Endothelial cell of umbilical vein (primary cell): ENCODE measurements around the gene VSIG10L. TPM values are rescaled to one million over a fixed set of nuclear protein-coding genes. Genes with fewer than 3 reads are reported as not detected.

ENCODE experiments used
- BruUV-seq: library from RNA; stranded (reverse); fragments of 400-500 nt; replicated peaks from 2 replicates; lab custom pipeline; 2021; lab: Mats Ljungman, UMichigan
- CTCF ChIA-PET: fragments of 300-600, 350-600 bp; sonication (Branson Sonifier 250); formaldehyde crosslinking; loops from one replicate; lab custom pipeline; 2021; ENCODE audit warnings: antibody characterized with exemption, inconsistent platforms; lab: Charles Lee
- POLR2A ChIA-PET: fragments of 300-600, 350-600 bp; sonication (Branson Sonifier 250); formaldehyde crosslinking; loops from one replicate; lab custom pipeline; 2021; ENCODE audit warnings: antibody characterized with exemption, inconsistent platforms; lab: Charles Lee
- DNase-seq: peaks from one replicate; pipeline ENCODE4 v3.0.0-alpha.2; 2011; ENCODE audit warnings: low read depth, low spot score
- FAIRE-seq: peaks from 2 replicates; lab custom pipeline; 2011; peaks lifted over from hg19 to GRCh38; lab: Jason Lieb, UNC
- H2AFZ ChIP-seq: 2 replicates; pipeline ENCODE4 v1.6.0; 2012; ENCODE audit warnings: low read depth, low read length, control low read depth, inconsistent platforms
- H3K27ac ChIP-seq: 2 replicates; pipeline ENCODE4 v1.5.1; 2011; ENCODE audit warnings: low read depth, mild to moderate bottlenecking, control low read depth, low read length, moderate library complexity; ENCODE audit not compliant: insufficient read depth
- H3K27me3 ChIP-seq, 2 experiments: 2 replicates each; pipeline versions ENCODE4 v1.6.0 to v1.6.1; 2011; ENCODE audit warnings: low read length in 2 of 2, mixed read lengths in 1 of 2; ENCODE audit not compliant: control insufficient read depth in 2 of 2, insufficient read depth in 2 of 2
- H3K36me3 ChIP-seq, 2 experiments: 2 replicates in 1 of 2; 3 replicates in 1 of 2; pipeline ENCODE4 v1.5.1; 2011; ENCODE audit warnings: low read length in 2 of 2, mild to moderate bottlenecking in 1 of 2, moderate library complexity in 1 of 2; ENCODE audit not compliant: control insufficient read depth in 2 of 2, insufficient read depth in 2 of 2; ENCODE audit errors: extremely low read depth in 1 of 2
- H3K4me1 ChIP-seq: 3 replicates; pipeline ENCODE4 v1.5.1; 2011; ENCODE audit warnings: mild to moderate bottlenecking, low read length; ENCODE audit not compliant: control insufficient read depth, insufficient read depth; ENCODE audit errors: extremely low read depth
- H3K4me2 ChIP-seq: 2 replicates; pipeline ENCODE4 v1.6.1; 2011; ENCODE audit warnings: low read length, control low read depth, mixed read lengths; ENCODE audit not compliant: insufficient read depth
- H3K4me3 ChIP-seq, 3 experiments: fragments of 200-600 bp in 1 of 3; sonication (generic), shearing (Covaris generic) in 1 of 3; replicated peaks in 1 of 3; 2 replicates each; pipeline ENCODE4 v1.5.1; 2011 to 2016; ENCODE audit warnings: control low read depth in 3 of 3, low read length in 3 of 3, mild to moderate bottlenecking in 2 of 3, inconsistent platforms in 1 of 3, low read depth in 1 of 3, moderate library complexity in 1 of 3; ENCODE audit not compliant: insufficient read depth in 1 of 3
- H3K79me2 ChIP-seq: 2 replicates; pipeline ENCODE4 v1.6.0; 2012; ENCODE audit warnings: low read length, inconsistent platforms; ENCODE audit not compliant: control insufficient read depth, insufficient read depth
- H3K9ac ChIP-seq: replicated peaks from 2 replicates; pipeline ENCODE3; 2011; ENCODE audit warnings: low read length, control low read depth; ENCODE audit not compliant: insufficient read depth; ENCODE audit errors: extremely low read depth
- H3K9me1 ChIP-seq: replicated peaks from 3 replicates; pipeline ENCODE4 v1.6.0; 2011; ENCODE audit warnings: mild to moderate bottlenecking, low read length; ENCODE audit not compliant: control insufficient read depth, insufficient read depth; ENCODE audit errors: extremely low read depth
- H3K9me3 ChIP-seq: replicated peaks from 2 replicates; pipeline ENCODE4 v1.5.1; 2012; ENCODE audit warnings: low read length, inconsistent platforms; ENCODE audit not compliant: control insufficient read depth, insufficient read depth
- H4K20me1 ChIP-seq: replicated peaks from 2 replicates; pipeline ENCODE3; 2011; ENCODE audit warnings: mild to moderate bottlenecking, low read length; ENCODE audit not compliant: control insufficient read depth, insufficient read depth; ENCODE audit errors: extremely low read depth
- CTCF ChIP-seq, 2 donors: IDR thresholded peaks; 1 replicate in 1 of 2; 2 replicates in 1 of 2; pipeline ENCODE4 v1.5.1; 2011; ENCODE audit warnings: low read length in 2 of 2, mild to moderate bottlenecking in 2 of 2, moderate library complexity in 2 of 2, control low read depth in 1 of 2, inconsistent platforms in 1 of 2, low read depth in 1 of 2; ENCODE audit not compliant: insufficient read depth in 1 of 2; ENCODE audit errors: extremely low read depth in 1 of 2
- EZH2 ChIP-seq: IDR thresholded peaks from 2 replicates; pipeline ENCODE4 v1.6.1; 2012; ENCODE audit warnings: borderline replicate concordance, low read depth, mild to moderate bottlenecking, moderate library complexity, low read length, inconsistent platforms; ENCODE audit not compliant: severe bottlenecking
- FOS ChIP-seq: IDR thresholded peaks from 2 replicates; pipeline ENCODE4 v1.6.1; 2011; ENCODE audit warnings: mild to moderate bottlenecking, low read length, moderate library complexity, borderline replicate concordance; ENCODE audit not compliant: insufficient read depth
- GATA2 ChIP-seq: IDR thresholded peaks from 2 replicates; pipeline ENCODE4 v1.7.0; 2011; ENCODE audit warnings: low read depth, mild to moderate bottlenecking, moderate library complexity, mixed read lengths, low read length; ENCODE audit not compliant: insufficient read length, insufficient read depth
- JUN ChIP-seq: IDR thresholded peaks from 2 replicates; pipeline ENCODE4 v1.6.1; 2011; ENCODE audit warnings: borderline replicate concordance, low read depth; ENCODE audit not compliant: insufficient read length, insufficient read depth
- MYC ChIP-seq: IDR thresholded peaks from one replicate; pipeline ENCODE4 v1.6.1; 2011; ENCODE audit warnings: mild to moderate bottlenecking, low read depth, low read length
- POLR2A ChIP-seq: IDR thresholded peaks from 2 replicates; pipeline ENCODE4 v1.6.1; 2012; ENCODE audit warnings: low read depth, mild to moderate bottlenecking, control low read depth, low read length
- POLR2AphosphoS5 ChIP-seq: IDR thresholded peaks from 2 replicates; pipeline ENCODE4 v1.6.1; 2012; ENCODE audit warnings: low read depth, mild to moderate bottlenecking, control low read depth, low read length, moderate library complexity; ENCODE audit not compliant: insufficient read depth
- dilution Hi-C: fragments of 300-500 bp; cut with MboI; formaldehyde crosslinking; loops from one replicate; pipeline ENCODE4 v1.15.0; 2019; ENCODE audit warnings: low sequenced_read_pairs; ENCODE audit not compliant: extremely low pct_ligation_motif_present
- intact Hi-C: fragments of 100-400 bp; cut with micrococcal nuclease; formaldehyde crosslinking; loops from one replicate; pipeline ENCODE4 v1.10.0; 2022
- polyA plus RNA-seq, 4 experiments: library from polyadenylated mRNA; depleted of rRNA in 3 of 4; stranded (reverse) in 3 of 4; unstranded in 1 of 4; fragments of >200 nt; gene quantifications; 2 replicates each; pipeline versions ENCODE4 v1.2.1 to v1.2.3, GENCODE V29; 2011 to 2012; ENCODE audit warnings: missing spikeins in 1 of 4
- total RNA-seq: library from RNA; stranded (reverse); gene quantifications from 2 replicates; pipeline ENCODE4 v1.2.3, GENCODE V29; 2021
- TF ChIP-seq, protein P1 (sequence below): IDR thresholded peaks from 2 replicates; pipeline ENCODE4 v1.6.1; 2011; ENCODE audit not compliant: insufficient read depth, insufficient read length

The VSIG10L gene
- total and polyA plus RNA-seq, 2 donors (not counting 3 experiments of a cell fraction or from before 2014, with no cell fraction given), result 0.62 to 0.77 TPM

DNA sequence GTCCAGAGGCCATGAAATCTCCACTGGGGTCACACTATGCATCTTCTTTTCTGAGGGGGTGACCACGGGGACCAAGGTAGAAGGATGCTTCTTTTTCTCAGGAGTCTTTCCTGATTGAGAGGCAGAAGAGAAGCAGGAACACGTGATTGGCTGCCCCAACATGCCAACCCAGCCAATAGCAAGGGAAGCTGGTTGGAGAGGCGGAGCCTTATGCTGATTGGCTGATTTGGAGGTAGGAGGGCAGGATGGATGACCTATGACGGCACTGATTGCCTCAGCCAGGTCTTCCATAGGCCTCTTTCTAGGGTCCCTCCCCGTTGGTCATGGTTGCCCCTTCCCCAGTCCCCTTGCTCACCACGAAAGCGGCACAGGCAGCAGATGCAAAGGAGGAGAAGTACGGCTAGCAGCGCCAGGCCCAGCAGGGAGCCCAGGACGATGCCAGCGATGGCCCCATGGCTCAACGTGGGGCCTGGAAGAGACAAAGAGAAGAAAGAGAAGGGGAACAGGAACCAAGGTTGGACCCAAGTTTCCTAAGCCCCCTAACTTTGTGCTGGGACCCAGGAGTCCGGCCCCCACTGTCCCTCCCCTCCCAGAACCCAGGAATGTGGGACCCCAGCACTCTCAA, 8.0 kb downstream of the VSIG10L start:
- POLR2A ChIA-PET, result no interaction called here
- FAIRE-seq (no peak), DNase-seq (no peak)
- H3K9me3 ChIP-seq, result no peaks in the 10 kb centered on the region
- no peak overlapping the region for H3K4me2 ChIP-seq
- no peaks in the 10 kb centered on the region for H4K20me1 ChIP-seq
- H3K9ac ChIP-seq, result no peak overlapping the region
- no peak overlapping the region for H2AFZ ChIP-seq
- dilution Hi-C loops, result no loop called here
- TF ChIP-seq FOS, result no peak
- TF ChIP-seq EZH2, result no peak
- H3K4me1 ChIP-seq, result no peaks in the 10 kb centered on the region
- no peaks in the 10 kb centered on the region for H3K9me1 ChIP-seq
- BruUV-seq, result no TSS peak
- CTCF ChIA-PET, result no interaction called here
- H3K27me3 ChIP-seq, result no peaks in the 10 kb centered on the region
- no peak overlapping the region for H3K4me3 ChIP-seq
- no peaks in the 10 kb centered on the region for H3K79me2 ChIP-seq
- H3K27ac ChIP-seq, result no peak overlapping the region
- H3K36me3 ChIP-seq, result no peaks in the 10 kb centered on the region
- intact Hi-C loops, result no loop called here

GRCh38 chr19:51331716-51332115, 10.2 kb downstream of the VSIG10L start:
- Histone ChIP-seq H3K4me1 (no peaks in the 10 kb centered on the region), H3K9me1 (no peaks in the 10 kb centered on the region), H4K20me1 (no peaks in the 10 kb centered on the region), H3K79me2 (no peaks in the 10 kb centered on the region), H3K36me3 (no peaks in the 10 kb centered on the region), H3K4me2 (no peak overlapping the region), H3K9me3 (no peaks in the 10 kb centered on the region), H2AFZ (no peak overlapping the region), H3K27me3 (peaks cover 6 to 7% of the 10 kb centered on the region in 2 experiments), H3K4me3 (no peak overlapping the region), H3K9ac (no peak overlapping the region), H3K27ac (no peak overlapping the region)
- DNase-seq (no peak), FAIRE-seq (no peak)
- no peak for TF ChIP-seq POLR2A
- TF ChIP-seq EZH2, result no peak
- TF ChIP-seq, protein P1, sequence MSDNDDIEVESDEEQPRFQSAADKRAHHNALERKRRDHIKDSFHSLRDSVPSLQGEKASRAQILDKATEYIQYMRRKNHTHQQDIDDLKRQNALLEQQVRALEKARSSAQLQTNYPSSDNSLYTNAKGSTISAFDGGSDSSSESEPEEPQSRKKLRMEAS, result no peak
- no peak for TF ChIP-seq MYC
- no peak for TF ChIP-seq POLR2AphosphoS5
- no peak for TF ChIP-seq FOS
- TF ChIP-seq JUN, result no peak
- no peak for TF ChIP-seq GATA2
- TF ChIP-seq CTCF (IDR thresholded peaks at IDR 0.05; ENCODE audit: extremely low read depth in 1 of 2, insufficient read depth in 1 of 2, low read depth in 1 of 2, low read length in 2 of 2), result no peak
- CTCF ChIA-PET, result no interaction called here
- no TSS peak for BruUV-seq
- dilution Hi-C loops (no loop called here), intact Hi-C loops (no loop called here)
- POLR2A ChIA-PET, result no interaction called here
